ENCODE data around the gene PDE4B. TPM values are rescaled to one million over a fixed set of nuclear protein-coding genes. Genes with fewer than 3 reads are reported as not detected.
A peak's percentile ranks its signal among the peaks of the same experiment; 100 is the strongest.

PDE4B gene
- total and polyA plus RNA-seq, 2 donors from 2014 or later, result 2.0 to 8.7 TPM

DNA sequence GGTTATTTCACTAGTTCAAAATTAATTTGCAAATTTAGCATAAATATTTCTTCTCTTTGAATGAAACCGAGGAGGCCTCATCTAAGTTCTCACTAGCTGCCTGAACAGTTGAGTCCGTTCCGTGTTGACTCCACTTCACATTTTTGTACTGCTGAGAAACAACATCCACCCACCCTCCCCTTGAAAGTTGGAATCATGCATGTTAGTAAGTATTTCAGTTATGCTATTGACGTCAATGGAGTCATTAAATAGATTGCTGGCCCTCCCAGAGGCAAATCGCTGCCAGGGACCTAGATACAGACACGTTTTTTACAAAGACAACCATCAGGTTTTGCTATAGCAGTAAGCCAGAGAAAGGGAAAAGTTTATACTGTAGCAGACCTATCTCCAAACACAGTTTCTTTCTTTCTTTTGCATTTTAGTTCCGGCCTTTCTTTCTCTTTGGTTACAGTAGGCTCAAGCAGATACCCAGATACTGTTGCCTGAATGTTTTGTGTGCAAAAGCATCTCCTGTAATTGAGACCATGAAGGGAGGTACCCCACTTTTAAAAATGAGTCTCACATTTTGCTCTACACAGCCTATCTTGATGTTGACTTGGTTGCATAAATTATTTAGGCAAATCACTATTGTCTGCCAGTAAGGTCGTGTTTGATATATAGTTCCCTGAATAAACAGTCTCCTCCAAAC is 478.7 kb downstream of the PDE4B start:
- Histone ChIP-seq H3K4me1 (ENCODE audit: control insufficient read depth in 2 of 3, insufficient read depth in 2 of 3, low read depth in 1 of 3, low read length in 3 of 3) (peaks cover 0 to 8% (median 6%) of the 10 kb centered on the region in 3 donors), H3K9me3 (ENCODE audit: control insufficient read depth in 2 of 3, insufficient read depth in 1 of 3, low read length in 3 of 3) (no peaks in the 10 kb centered on the region), H3K27me3 (ENCODE audit: control insufficient read depth, insufficient read depth, low read length) (no peaks in the 10 kb centered on the region), H3K4me3 (ENCODE audit: low read length in 3 of 3) (peak overlapping the region; percentile 17 to 40 (median 25)), H3K36me3 (ENCODE audit: control insufficient read depth in 2 of 3, insufficient read depth in 3 of 3, low read length in 3 of 3) (no peaks in the 10 kb centered on the region), H3K9ac (ENCODE audit: low read length in 3 of 3) (peak overlapping the region in 2 of 3 donors; percentile 3 to 30), H3K27ac (ENCODE audit: low read depth in 2 of 2, low read length in 2 of 2) (peak overlapping the region; percentile 55 to 82)
- no peak for TF ChIP-seq CTCF (IDR thresholded peaks at IDR 0.05; ENCODE audit: borderline replicate concordance, extremely low read depth, insufficient read depth)
- intact Hi-C loops (cut with DNase I), result no loop called here
- FAIRE-seq, result peak; percentile 92
- peak; percentile 68 to 95 (median 79) for DNase-seq

DNA sequence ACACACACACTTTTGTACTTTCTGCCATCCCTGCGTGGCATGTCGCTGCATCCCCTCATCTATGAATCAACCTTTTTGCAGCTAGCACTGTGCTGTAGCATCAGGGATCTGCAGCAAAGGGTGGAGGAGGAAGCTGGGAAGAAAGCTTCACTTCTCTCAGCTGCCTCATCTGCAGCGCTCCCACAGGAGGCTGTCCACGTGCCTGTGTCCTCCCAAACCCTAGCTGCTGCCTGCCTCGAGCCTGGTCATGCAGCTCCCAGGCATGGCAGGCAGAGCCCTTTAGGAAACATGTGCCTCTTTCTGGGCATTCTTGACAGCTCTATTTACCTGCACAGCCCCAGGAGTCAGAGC is 479.2 kb downstream of the PDE4B start:
- H3K27ac ChIP-seq (ENCODE audit: low read depth in 2 of 2, low read length in 2 of 2), result peak overlapping the region; percentile 55 to 82
- no peak for TF ChIP-seq CTCF (IDR thresholded peaks at IDR 0.05; ENCODE audit: borderline replicate concordance, extremely low read depth, insufficient read depth)
- FAIRE-seq (no peak), DNase-seq (peak in 3 of 5 donors; percentile 29 to 85 (median 39))
- H3K36me3 ChIP-seq (ENCODE audit: control insufficient read depth in 2 of 3, insufficient read depth in 3 of 3, low read length in 3 of 3), result no peaks in the 10 kb centered on the region
- peaks cover 0 to 8% (median 6%) of the 10 kb centered on the region in 3 donors for H3K4me1 ChIP-seq (ENCODE audit: control insufficient read depth in 2 of 3, insufficient read depth in 2 of 3, low read depth in 1 of 3, low read length in 3 of 3)
- peak overlapping the region in 2 of 3 donors; percentile 25 to 40 for H3K4me3 ChIP-seq (ENCODE audit: low read length in 3 of 3)
- H3K27me3 ChIP-seq (ENCODE audit: control insufficient read depth, insufficient read depth, low read length), result no peaks in the 10 kb centered on the region
- H3K9me3 ChIP-seq (ENCODE audit: control insufficient read depth in 2 of 3, insufficient read depth in 1 of 3, low read length in 3 of 3), result no peaks in the 10 kb centered on the region
- intact Hi-C loops (cut with DNase I), result no loop called here
- peak overlapping the region in 1 of 3 donors; percentile 30 for H3K9ac ChIP-seq (ENCODE audit: low read length in 3 of 3)

GRCh38 chr1:66273656-66274055 is 481.0 kb downstream of the PDE4B start:
- Histone ChIP-seq H3K27me3 (ENCODE audit: control insufficient read depth, insufficient read depth, low read length) (no peaks in the 10 kb centered on the region), H3K9me3 (ENCODE audit: control insufficient read depth in 2 of 3, insufficient read depth in 1 of 3, low read length in 3 of 3) (no peaks in the 10 kb centered on the region), H3K4me3 (ENCODE audit: low read length in 3 of 3) (no peak overlapping the region), H3K36me3 (ENCODE audit: control insufficient read depth in 2 of 3, insufficient read depth in 3 of 3, low read length in 3 of 3) (no peaks in the 10 kb centered on the region), H3K9ac (ENCODE audit: low read length in 3 of 3) (no peak overlapping the region), H3K27ac (ENCODE audit: low read depth in 2 of 2, low read length in 2 of 2) (no peak overlapping the region), H3K4me1 (ENCODE audit: control insufficient read depth in 2 of 3, insufficient read depth in 2 of 3, low read depth in 1 of 3, low read length in 3 of 3) (peaks cover 0 to 8% (median 6%) of the 10 kb centered on the region in 3 donors)
- FAIRE-seq (no peak), DNase-seq (no peak)
- no peak for TF ChIP-seq CTCF (IDR thresholded peaks at IDR 0.05; ENCODE audit: borderline replicate concordance, extremely low read depth, insufficient read depth)
- intact Hi-C loops (cut with DNase I), result no loop called here

Measured in kidney (tissue), 14 donors.